Endothelial cell of umbilical vein (primary cell): ENCODE results near the gene USP34.

Experiments used
- CTCF ChIP-seq, 2 donors: IDR thresholded peaks; 1 replicate in 1 of 2; 2 replicates in 1 of 2; pipeline ENCODE4 v1.5.1; 2011; ENCODE audit warnings: low read length in 2 of 2, mild to moderate bottlenecking in 2 of 2, moderate library complexity in 2 of 2, control low read depth in 1 of 2, inconsistent platforms in 1 of 2, low read depth in 1 of 2; ENCODE audit not compliant: insufficient read depth in 1 of 2; ENCODE audit errors: extremely low read depth in 1 of 2
- GATA2 ChIP-seq: IDR thresholded peaks from 2 replicates; pipeline ENCODE4 v1.7.0; 2011; ENCODE audit warnings: low read depth, mild to moderate bottlenecking, moderate library complexity, mixed read lengths, low read length; ENCODE audit not compliant: insufficient read length, insufficient read depth
- JUN ChIP-seq: IDR thresholded peaks from 2 replicates; pipeline ENCODE4 v1.6.1; 2011; ENCODE audit warnings: borderline replicate concordance, low read depth; ENCODE audit not compliant: insufficient read length, insufficient read depth
- MYC ChIP-seq: IDR thresholded peaks from one replicate; pipeline ENCODE4 v1.6.1; 2011; ENCODE audit warnings: mild to moderate bottlenecking, low read depth, low read length
- POLR2A ChIP-seq: IDR thresholded peaks from 2 replicates; pipeline ENCODE4 v1.6.1; 2012; ENCODE audit warnings: low read depth, mild to moderate bottlenecking, control low read depth, low read length
- POLR2AphosphoS5 ChIP-seq: IDR thresholded peaks from 2 replicates; pipeline ENCODE4 v1.6.1; 2012; ENCODE audit warnings: low read depth, mild to moderate bottlenecking, control low read depth, low read length, moderate library complexity; ENCODE audit not compliant: insufficient read depth

- no peak for TF ChIP-seq POLR2A
- TF ChIP-seq POLR2AphosphoS5: no peak
- no peak for TF ChIP-seq CTCF (IDR thresholded peaks at IDR 0.05; ENCODE audit: extremely low read depth in 1 of 2, insufficient read depth in 1 of 2, low read depth in 1 of 2, low read length in 2 of 2)
- TF ChIP-seq GATA2: no peak
- TF ChIP-seq MYC: no peak
- TF ChIP-seq JUN: no peak
Measured at GRCh38 chr2:61249521-61250071, 221.3 kb downstream of the USP34 start.
